GM23248 (cell line): Measurements from ENCODE around the gene LMCD1. TPM values are rescaled to one million over a fixed set of nuclear protein-coding genes. Genes with fewer than 3 reads are reported as not detected.
A peak's percentile ranks its signal among the peaks of the same experiment; 100 is the strongest.

Experiments
- DNase-seq: peaks from one replicate; pipeline ENCODE4 v3.0.0-alpha.2; 2015
- H2AFZ ChIP-seq: fragments of 200-600 bp; sonication (generic); 2 replicates; pipeline ENCODE4 v1.6.1; 2016; ENCODE audit warnings: antibody characterized with exemption
- H3F3A ChIP-seq: fragments of 200-600 bp; sonication (generic); 2 replicates; pipeline ENCODE4 v1.6.1; 2016; ENCODE audit warnings: mild to moderate bottlenecking, antibody characterized with exemption, mixed run types; ENCODE audit not compliant: insufficient read depth
- H3K27ac ChIP-seq: fragments of 200-600 bp; sonication (generic); 2 replicates; pipeline ENCODE4 v1.5.1; 2016; ENCODE audit warnings: mild to moderate bottlenecking
- H3K27me3 ChIP-seq: fragments of 200-600 bp; sonication (generic); replicated peaks from 2 replicates; pipeline ENCODE4 v1.6.1; 2016; ENCODE audit warnings: mild to moderate bottlenecking; ENCODE audit not compliant: insufficient read depth
- H3K36me3 ChIP-seq: fragments of 200-600 bp; sonication (generic); 2 replicates; pipeline ENCODE4 v1.6.1; 2016; ENCODE audit warnings: low read depth, mild to moderate bottlenecking
- H3K4me1 ChIP-seq: fragments of 200-600 bp; sonication (generic); 2 replicates; pipeline ENCODE4 v1.6.1; 2016; ENCODE audit warnings: mild to moderate bottlenecking; ENCODE audit not compliant: insufficient read depth
- H3K4me2 ChIP-seq: fragments of 200-600 bp; sonication (generic); one replicate; pipeline ENCODE4 v1.6.1; 2016; ENCODE audit warnings: mild to moderate bottlenecking; ENCODE audit not compliant: unreplicated experiment
- H3K4me3 ChIP-seq: fragments of 200-600 bp; sonication (generic); 2 replicates; pipeline ENCODE4 v1.5.1; 2016; ENCODE audit warnings: mild to moderate bottlenecking
- H3K79me2 ChIP-seq: fragments of 200-600 bp; sonication (generic); 2 replicates; pipeline ENCODE4 v1.6.1; 2016; ENCODE audit warnings: mild to moderate bottlenecking; ENCODE audit not compliant: insufficient read depth
- H3K9ac ChIP-seq: fragments of 200-600 bp; sonication (generic); 2 replicates; pipeline ENCODE4 v1.6.1; 2016; ENCODE audit warnings: mild to moderate bottlenecking
- H3K9me2 ChIP-seq: fragments of 200-600 bp; sonication (generic); 2 replicates; pipeline ENCODE4 v1.6.1; 2016; ENCODE audit warnings: mixed run types, mild to moderate bottlenecking, moderate library complexity; ENCODE audit not compliant: insufficient read depth
- H3K9me3 ChIP-seq: fragments of 200-600 bp; sonication (generic); one replicate; pipeline ENCODE4 v1.6.1; 2017; ENCODE audit warnings: low read depth
- H4K20me1 ChIP-seq: fragments of 200-600 bp; sonication (generic); 2 replicates; pipeline ENCODE4 v1.6.0; 2016; ENCODE audit not compliant: insufficient read depth
- EZH2 ChIP-seq: fragments of 200-600 bp; sonication (generic); IDR thresholded peaks from 2 replicates; pipeline ENCODE4 v1.6.1; 2018; ENCODE audit warnings: antibody characterized with exemption, mild to moderate bottlenecking; ENCODE audit not compliant: insufficient read depth, poor library complexity, severe bottlenecking
- EZH2phosphoT487 ChIP-seq: fragments of 200-600 bp; sonication (generic); IDR thresholded peaks from 2 replicates; pipeline ENCODE4 v1.6.1; 2018; ENCODE audit warnings: antibody characterized with exemption, moderate library complexity, mild to moderate bottlenecking, low read depth; ENCODE audit not compliant: insufficient read depth
- WGBS, 2 experiments: methylation state at CpG; one replicate each; pipeline ENCODE4 v1.1.6; 2015 to 2017; ENCODE audit warnings: low lambda C conversion rate in 2 of 2, low coverage in 1 of 2; ENCODE audit errors: missing lambda C conversion rate in 2 of 2; 5-methylcytosine and 5-hydroxymethylcytosine counted together
- in situ Hi-C: fragments of 300-500 bp; cut with MboI; formaldehyde crosslinking; loops from 2 replicates; pipeline ENCODE4 v1.15.0; 2020
- polyA plus RNA-seq: library from polyadenylated mRNA; unstranded; fragments of >200 nt; fragmentation: Nextera tagmentation; extraction: Ambion mirVana; gene quantifications from 2 replicates; pipeline ENCODE4 v1.2.1, GENCODE V29; 2016
- total RNA-seq: library from RNA; depleted of rRNA; stranded (reverse); fragments of >200 nt; shearing (Covaris generic); gene quantifications from 2 replicates; pipeline ENCODE4 v1.2.3, GENCODE V29; 2014

The LMCD1 gene
- total and polyA plus RNA-seq, 2 experiments from 2014 or later, result 187 to 259 TPM

GRCh38 chr3:8505621-8506020 lies 4.0 kb downstream of the LMCD1 start:
- H3F3A ChIP-seq, result peaks cover 73% of the 10 kb centered on the region
- no peaks in the 10 kb centered on the region for H3K9me3 ChIP-seq
- no peak for TF ChIP-seq EZH2phosphoT487
- no peak for TF ChIP-seq EZH2
- no peak overlapping the region for H2AFZ ChIP-seq
- peaks cover 11% of the 10 kb centered on the region; the same call in 1 of the 2 replicates for H3K36me3 ChIP-seq
- in situ Hi-C loops, result no loop called here
- 45 to 46% methylated on average over 3 of the region's 3 CpGs for WGBS, 2 experiments
- H3K9me2 ChIP-seq, result no peaks in the 10 kb centered on the region
- 0 out of 2 replicates have a peak overlapping the region, but pooled peaks have one; percentile 13 for H3K27ac ChIP-seq
- peaks cover 48% of the 10 kb centered on the region for H3K79me2 ChIP-seq
- peak overlapping the region; percentile 28; the same call in 1 of the 2 replicates for H3K4me3 ChIP-seq
- H3K9ac ChIP-seq, result no peak overlapping the region
- H3K4me2 ChIP-seq, result peak overlapping the region; percentile 90
- peaks cover 77% of the 10 kb centered on the region for H3K4me1 ChIP-seq
- DNase-seq, result no peak
- H3K27me3 ChIP-seq, result no peaks in the 10 kb centered on the region
- no peaks in the 10 kb centered on the region for H4K20me1 ChIP-seq

GRCh38 chr3:8506571-8507061 lies 5.0 kb downstream of the LMCD1 start:
- Histone ChIP-seq H3K9me2 (no peaks in the 10 kb centered on the region), H3K27ac (peak overlapping the region; percentile 31; the same call in 1 of the 2 replicates), H3K79me2 (peaks cover 58% of the 10 kb centered on the region), H4K20me1 (no peaks in the 10 kb centered on the region), H3K36me3 (peaks cover 14% of the 10 kb centered on the region; the same call in 1 of the 2 replicates), H3K4me1 (peaks cover 78% of the 10 kb centered on the region), H3K9me3 (no peaks in the 10 kb centered on the region), H2AFZ (no peak overlapping the region), H3K4me2 (peak overlapping the region; percentile 90), H3F3A (peaks cover 80% of the 10 kb centered on the region), H3K4me3 (peak overlapping the region; percentile 28; the same call in 1 of the 2 replicates), H3K27me3 (no peaks in the 10 kb centered on the region), H3K9ac (no peak overlapping the region)
- no peak for TF ChIP-seq EZH2phosphoT487
- in situ Hi-C loops, result no loop called here
- 33 to 39% methylated on average over 6 of the region's 6 CpGs for WGBS, 2 experiments
- peak; percentile 80 for DNase-seq

GRCh38 chr3:8507496-8507895 lies 5.9 kb downstream of the LMCD1 start:
- in situ Hi-C loops, result no loop called here
- Histone ChIP-seq H3K79me2 (peaks cover 61% of the 10 kb centered on the region), H3K9me3 (no peaks in the 10 kb centered on the region), H3K4me2 (no peak overlapping the region), H3K4me1 (peaks cover 77% of the 10 kb centered on the region), H3K27ac (no peak overlapping the region), H3K4me3 (no peak overlapping the region), H3K27me3 (no peaks in the 10 kb centered on the region), H3K36me3 (peaks cover 19% of the 10 kb centered on the region; the same call in 1 of the 2 replicates), H4K20me1 (no peaks in the 10 kb centered on the region), H3K9me2 (no peaks in the 10 kb centered on the region), H2AFZ (no peak overlapping the region), H3K9ac (no peak overlapping the region), H3F3A (peaks cover 87% of the 10 kb centered on the region)
- TF ChIP-seq EZH2phosphoT487, result no peak
- TF ChIP-seq EZH2, result no peak
- no peak for DNase-seq
- 81 to 83% methylated on average over 3 of the region's 3 CpGs for WGBS, 2 experiments

- no peak overlapping the region for H3K4me3 ChIP-seq
- H3K79me2 ChIP-seq, result peaks cover 59% of the 10 kb centered on the region
- H3F3A ChIP-seq, result peaks cover 82% of the 10 kb centered on the region
Observed at GRCh38 chr3:8509961-8510360, 8.3 kb downstream of the LMCD1 start.

More at GRCh38 chr3:8509961-8510360, 8.3 kb downstream of the LMCD1 start:
- 2 to 10% methylated on average over 6 of the region's 6 CpGs for WGBS, 2 experiments
- TF ChIP-seq EZH2phosphoT487 (no peak), EZH2 (no peak)
- peak; percentile 95 for DNase-seq
- H3K9me3 ChIP-seq, result no peaks in the 10 kb centered on the region
- peak overlapping the region; percentile 83 for H3K4me2 ChIP-seq
- in situ Hi-C loops, result no loop called here
- peak overlapping the region; percentile 39 for H3K9ac ChIP-seq
- H4K20me1 ChIP-seq, result no peaks in the 10 kb centered on the region
- H3K4me1 ChIP-seq, result peaks cover 55% of the 10 kb centered on the region
- no peaks in the 10 kb centered on the region for H3K27me3 ChIP-seq
- no peak overlapping the region for H2AFZ ChIP-seq
- H3K36me3 ChIP-seq, result peaks cover 36% of the 10 kb centered on the region; the same call in 1 of the 2 replicates
- peak overlapping the region; percentile 81 for H3K27ac ChIP-seq
- no peaks in the 10 kb centered on the region for H3K9me2 ChIP-seq
